ENCODE data around the gene ALDH1A2.

- no peak for TF ChIP-seq POLR2A (IDR thresholded peaks at IDR 0.05; ENCODE audit: low read depth, low read length)
- no peak for TF ChIP-seq SPI1 (IDR thresholded peaks at IDR 0.05; ENCODE audit: low read depth, low read length)
- TF ChIP-seq POLR2AphosphoS5 (IDR thresholded peaks at IDR 0.05; ENCODE audit: low read depth, low read length), result no peak
- no peak for TF ChIP-seq TAF1 (IDR thresholded peaks at IDR 0.05; ENCODE audit: low read depth, low read length)
- no peak for TF ChIP-seq PAX5 (IDR thresholded peaks at IDR 0.05; ENCODE audit: insufficient read depth, low read length, severe bottlenecking)
These were observed 26.2 kb downstream of the ALDH1A2 start for GRCh38 chr15:58039079-58040035.

Data from GM12891 (cell line).